ENCODE measurements around the gene CACFD1.

CACFD1 gene

DNA sequence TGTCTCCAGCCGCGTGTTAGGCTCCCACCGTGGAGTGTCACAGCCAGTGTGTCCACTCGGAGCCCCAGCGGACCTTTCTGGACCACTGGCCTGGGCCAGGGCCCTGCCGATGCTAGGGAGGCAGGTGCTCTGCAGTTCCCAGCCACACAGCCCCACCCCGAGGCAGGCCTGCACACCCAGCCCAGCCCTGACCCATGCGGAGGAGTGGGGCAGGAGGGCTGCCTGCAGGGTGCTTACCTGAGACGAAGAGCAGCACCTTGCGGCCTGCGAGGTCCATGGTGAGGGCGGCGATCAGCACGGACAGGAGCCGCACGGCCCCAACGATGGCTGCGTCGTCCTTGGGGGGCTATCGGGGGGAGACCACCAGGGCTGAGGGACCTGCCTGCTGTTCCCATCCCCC is 14.0 kb downstream of the CACFD1 start:
- Histone ChIP-seq H3K27me3 (ENCODE audit: insufficient read depth, low read length) (no peaks in the 10 kb centered on the region), H2AFZ (ENCODE audit: low read length, unreplicated experiment) (no peak overlapping the region), H3K4me3 (ENCODE audit: low read depth, low read length) (no peak overlapping the region), H3K79me2 (ENCODE audit: control insufficient read depth, insufficient read depth, low read length, unreplicated experiment) (peaks cover 24% of the 10 kb centered on the region), H3K27ac (ENCODE audit: low read depth, low read length) (no peak overlapping the region), H3K36me3 (ENCODE audit: insufficient read depth, low read length) (peaks cover 8% of the 10 kb centered on the region; the same call in 1 of the 2 replicates), H3K4me1 (ENCODE audit: control insufficient read depth, insufficient read depth, low read length, unreplicated experiment) (peaks cover 23% of the 10 kb centered on the region)

DNA sequence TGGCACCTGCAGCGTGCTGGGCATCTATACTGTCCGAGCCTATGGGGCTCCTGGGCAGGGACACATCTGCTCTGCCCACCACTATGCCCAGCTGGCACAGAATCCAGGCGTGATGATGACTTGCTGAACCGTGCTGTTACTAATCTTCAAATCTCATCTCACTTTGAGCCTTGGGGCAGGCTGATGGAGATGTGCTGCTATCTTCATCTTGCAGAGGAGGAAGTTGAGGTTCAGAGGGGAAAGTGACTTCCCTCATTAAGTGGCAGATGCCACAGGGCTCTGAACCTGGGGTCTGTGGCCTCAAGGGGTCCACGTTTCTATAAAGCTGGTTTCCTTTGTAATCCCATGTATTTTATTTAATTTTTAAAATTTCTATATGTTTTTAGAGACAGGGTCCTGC is 14.4 kb downstream of the CACFD1 start:
- Histone ChIP-seq H2AFZ (ENCODE audit: low read length, unreplicated experiment) (no peak overlapping the region), H3K27me3 (ENCODE audit: insufficient read depth, low read length) (no peaks in the 10 kb centered on the region), H3K36me3 (ENCODE audit: insufficient read depth, low read length) (peaks cover 8% of the 10 kb centered on the region; the same call in 1 of the 2 replicates), H3K4me3 (ENCODE audit: low read depth, low read length) (no peak overlapping the region), H3K4me1 (ENCODE audit: control insufficient read depth, insufficient read depth, low read length, unreplicated experiment) (peaks cover 23% of the 10 kb centered on the region), H3K27ac (ENCODE audit: low read depth, low read length) (no peak overlapping the region), H3K79me2 (ENCODE audit: control insufficient read depth, insufficient read depth, low read length, unreplicated experiment) (peaks cover 25% of the 10 kb centered on the region)

DNA sequence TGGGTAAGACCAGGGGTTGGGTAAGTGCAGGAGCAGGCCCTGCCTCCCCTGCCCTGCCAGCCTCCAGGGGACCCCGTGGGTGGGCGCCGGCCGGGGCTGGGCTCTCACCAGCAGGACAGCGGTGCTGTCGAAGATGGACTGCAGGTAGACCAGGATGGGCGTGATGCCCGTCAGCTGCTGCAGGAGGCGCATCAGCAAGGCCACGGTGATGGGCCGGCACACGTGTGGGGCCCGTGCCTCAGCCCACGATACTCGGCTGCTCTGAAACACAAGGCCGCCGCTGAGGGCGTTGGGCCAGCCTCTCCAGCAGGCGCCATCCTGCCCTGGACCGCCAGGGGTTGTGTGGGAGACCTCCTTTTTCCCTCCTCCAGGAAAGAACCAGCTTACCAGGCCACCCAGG is 15.1 kb downstream of the CACFD1 start:
- Histone ChIP-seq H3K27ac (ENCODE audit: low read depth, low read length) (no peak overlapping the region), H3K27me3 (ENCODE audit: insufficient read depth, low read length) (no peaks in the 10 kb centered on the region), H3K4me3 (ENCODE audit: low read depth, low read length) (no peak overlapping the region), H3K4me1 (ENCODE audit: control insufficient read depth, insufficient read depth, low read length, unreplicated experiment) (peaks cover 28% of the 10 kb centered on the region), H2AFZ (ENCODE audit: low read length, unreplicated experiment) (no peak overlapping the region), H3K36me3 (ENCODE audit: insufficient read depth, low read length) (peaks cover 8% of the 10 kb centered on the region; the same call in 1 of the 2 replicates), H3K79me2 (ENCODE audit: control insufficient read depth, insufficient read depth, low read length, unreplicated experiment) (peaks cover 25% of the 10 kb centered on the region)

DNA sequence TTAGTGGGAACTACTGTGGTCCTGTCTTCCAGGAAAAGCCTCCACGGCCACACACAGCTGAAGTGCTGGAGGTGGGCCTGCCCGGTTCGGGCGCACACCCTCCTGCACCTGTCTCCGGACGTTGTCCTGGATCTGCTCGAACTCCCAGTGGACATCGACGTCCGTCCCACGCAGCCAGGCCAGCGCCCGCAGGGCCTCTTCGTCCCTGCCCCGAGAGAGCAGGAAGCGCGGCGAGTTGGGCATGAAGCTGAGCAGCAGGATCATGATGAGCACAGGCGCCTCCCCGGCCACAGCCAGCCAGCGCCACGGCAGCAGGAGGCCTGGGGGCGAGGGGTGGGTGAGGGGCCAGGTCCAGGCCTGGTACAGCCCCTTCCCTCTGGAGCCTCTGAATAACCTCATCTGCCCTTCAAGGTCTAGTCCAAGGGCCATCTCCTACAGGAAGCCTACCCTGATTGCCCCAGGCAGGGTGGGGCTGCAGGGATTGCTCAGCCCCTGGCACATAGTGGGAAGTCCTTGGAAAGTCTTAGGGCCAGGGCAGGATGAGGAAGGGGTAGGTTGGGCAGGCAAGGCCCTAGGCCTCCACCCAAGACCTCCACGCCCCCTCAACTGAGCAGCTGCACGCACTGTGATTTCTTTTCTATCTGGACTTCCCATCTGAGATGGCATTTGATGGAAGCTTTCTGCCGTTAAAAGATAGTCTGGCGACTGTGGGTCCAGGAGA is 15.7 kb downstream of the CACFD1 start:
- peaks cover 28% of the 10 kb centered on the region for H3K4me1 ChIP-seq (ENCODE audit: control insufficient read depth, insufficient read depth, low read length, unreplicated experiment)
- H3K36me3 ChIP-seq (ENCODE audit: insufficient read depth, low read length), result peaks cover 8% of the 10 kb centered on the region; the same call in 1 of the 2 replicates
- H2AFZ ChIP-seq (ENCODE audit: low read length, unreplicated experiment), result no peak overlapping the region

DNA sequence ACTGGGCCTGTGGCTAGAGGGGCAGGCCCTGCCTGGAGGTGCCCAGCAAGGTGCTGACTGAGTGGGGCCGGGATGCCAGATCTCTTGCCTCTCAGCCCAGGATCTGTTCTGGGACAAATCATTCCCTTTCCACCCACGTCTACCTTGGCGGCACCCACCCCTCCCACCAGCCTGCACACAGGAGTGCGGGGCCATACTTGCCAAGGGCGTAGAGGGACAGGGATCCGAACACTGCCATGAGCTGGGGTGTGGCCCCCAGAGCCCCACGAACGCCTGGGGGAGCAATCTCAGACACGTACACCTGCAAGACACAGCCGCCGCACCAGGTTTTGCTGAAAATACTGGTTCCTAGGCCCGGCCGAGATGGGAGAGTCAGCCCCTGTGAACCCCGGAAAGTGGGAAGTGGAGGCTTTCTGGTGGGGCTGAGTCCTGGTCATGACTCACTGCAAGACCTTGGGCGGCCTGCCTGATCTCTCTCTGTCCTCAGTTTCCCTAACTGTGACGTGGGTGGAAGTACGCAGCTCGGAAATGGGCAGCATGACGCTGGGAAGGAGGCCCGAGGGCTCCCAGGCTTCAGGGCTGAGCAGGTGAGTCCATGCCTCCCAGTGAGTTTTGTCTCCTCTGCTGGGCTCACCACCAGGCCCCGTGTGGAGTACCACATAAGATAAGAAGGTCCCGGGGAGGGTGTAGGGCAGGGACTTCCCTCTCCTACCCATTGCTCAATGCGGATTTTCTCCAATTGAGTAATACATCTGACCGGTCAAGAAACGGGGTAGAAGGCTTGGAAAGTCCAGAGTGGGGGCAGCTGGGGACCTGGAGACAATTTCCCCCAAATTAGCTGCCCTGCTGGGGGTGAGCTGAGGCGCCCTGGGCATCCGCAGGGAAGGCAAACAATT is 16.5 kb downstream of the CACFD1 start:
- H3K36me3 ChIP-seq (ENCODE audit: insufficient read depth, low read length), result peaks cover 8% of the 10 kb centered on the region; the same call in 1 of the 2 replicates
- no peak overlapping the region for H3K4me3 ChIP-seq (ENCODE audit: low read depth, low read length)
- H3K4me1 ChIP-seq (ENCODE audit: control insufficient read depth, insufficient read depth, low read length, unreplicated experiment), result peaks cover 28% of the 10 kb centered on the region

More for the DNA sequence above, 15.7 kb downstream of the CACFD1 start:
- H3K4me3 ChIP-seq (ENCODE audit: low read depth, low read length), result no peak overlapping the region
- peaks cover 25% of the 10 kb centered on the region for H3K79me2 ChIP-seq (ENCODE audit: control insufficient read depth, insufficient read depth, low read length, unreplicated experiment)
- peak overlapping the region; percentile 38; the same call in 1 of the 2 replicates for H3K27ac ChIP-seq (ENCODE audit: low read depth, low read length)
- H3K27me3 ChIP-seq (ENCODE audit: insufficient read depth, low read length), result no peaks in the 10 kb centered on the region

DNA sequence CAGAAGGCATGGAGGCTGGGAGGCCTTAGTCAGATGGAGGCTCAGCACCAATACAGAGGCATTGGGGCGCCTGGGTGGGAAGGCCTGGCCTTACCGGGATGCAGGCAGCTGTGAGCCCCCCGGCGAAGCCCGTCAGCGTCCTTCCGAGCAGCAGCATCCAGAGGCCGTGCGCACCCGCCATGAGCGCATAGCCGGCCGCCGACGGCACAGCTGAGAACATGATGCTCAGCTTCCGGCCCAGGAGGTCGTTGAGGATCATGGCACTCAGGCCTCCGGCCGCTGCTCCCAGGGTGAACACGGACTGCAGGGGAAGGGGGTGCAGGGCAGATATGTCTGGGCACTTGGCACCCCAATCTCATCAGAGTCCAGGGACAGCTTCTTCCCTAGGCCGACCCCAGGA is 17.2 kb downstream of the CACFD1 start:
- H3K79me2 ChIP-seq (ENCODE audit: control insufficient read depth, insufficient read depth, low read length, unreplicated experiment), result peaks cover 25% of the 10 kb centered on the region
- peak overlapping the region; percentile 40; the same call in 1 of the 2 replicates for H3K27ac ChIP-seq (ENCODE audit: low read depth, low read length)
- H3K36me3 ChIP-seq (ENCODE audit: insufficient read depth, low read length), result peaks cover 8% of the 10 kb centered on the region; the same call in 1 of the 2 replicates
- peaks cover 28% of the 10 kb centered on the region for H3K4me1 ChIP-seq (ENCODE audit: control insufficient read depth, insufficient read depth, low read length, unreplicated experiment)
- H3K4me3 ChIP-seq (ENCODE audit: low read depth, low read length), result no peak overlapping the region
- H3K27me3 ChIP-seq (ENCODE audit: insufficient read depth, low read length), result no peaks in the 10 kb centered on the region
- H2AFZ ChIP-seq (ENCODE audit: low read length, unreplicated experiment), result no peak overlapping the region

More for the DNA sequence above, 16.5 kb downstream of the CACFD1 start:
- H3K27ac ChIP-seq (ENCODE audit: low read depth, low read length), result peak overlapping the region; percentile 40; the same call in 1 of the 2 replicates
- H3K27me3 ChIP-seq (ENCODE audit: insufficient read depth, low read length), result no peaks in the 10 kb centered on the region
- H2AFZ ChIP-seq (ENCODE audit: low read length, unreplicated experiment), result no peak overlapping the region
- peaks cover 25% of the 10 kb centered on the region for H3K79me2 ChIP-seq (ENCODE audit: control insufficient read depth, insufficient read depth, low read length, unreplicated experiment)

DNA sequence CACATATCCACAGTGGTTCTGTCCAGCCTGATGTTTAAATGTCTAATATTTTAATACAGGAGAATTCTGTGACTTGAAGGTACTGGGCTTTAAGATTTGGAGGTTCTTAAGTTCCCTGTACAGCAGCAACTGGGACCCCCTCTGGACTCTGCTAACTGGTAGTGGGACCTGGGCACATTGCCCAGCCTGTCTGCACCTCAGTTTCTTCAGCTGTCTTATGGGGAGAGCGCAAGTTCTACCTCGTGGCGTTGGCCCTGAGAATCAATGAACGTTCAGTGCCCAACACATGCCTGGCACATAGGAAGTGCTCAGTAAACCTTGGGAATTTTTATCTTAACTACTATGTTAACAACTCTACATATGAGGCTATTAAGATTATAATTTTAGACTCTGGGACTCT is 17.7 kb downstream of the CACFD1 start:
- Histone ChIP-seq H3K4me1 (ENCODE audit: control insufficient read depth, insufficient read depth, low read length, unreplicated experiment) (peaks cover 28% of the 10 kb centered on the region), H3K27me3 (ENCODE audit: insufficient read depth, low read length) (no peaks in the 10 kb centered on the region), H2AFZ (ENCODE audit: low read length, unreplicated experiment) (no peak overlapping the region), H3K27ac (ENCODE audit: low read depth, low read length) (peak overlapping the region; percentile 40; the same call in 1 of the 2 replicates), H3K79me2 (ENCODE audit: control insufficient read depth, insufficient read depth, low read length, unreplicated experiment) (peaks cover 25% of the 10 kb centered on the region), H3K4me3 (ENCODE audit: low read depth, low read length) (peak overlapping the region; percentile 89), H3K36me3 (ENCODE audit: insufficient read depth, low read length) (peaks cover 8% of the 10 kb centered on the region; the same call in 1 of the 2 replicates)

DNA sequence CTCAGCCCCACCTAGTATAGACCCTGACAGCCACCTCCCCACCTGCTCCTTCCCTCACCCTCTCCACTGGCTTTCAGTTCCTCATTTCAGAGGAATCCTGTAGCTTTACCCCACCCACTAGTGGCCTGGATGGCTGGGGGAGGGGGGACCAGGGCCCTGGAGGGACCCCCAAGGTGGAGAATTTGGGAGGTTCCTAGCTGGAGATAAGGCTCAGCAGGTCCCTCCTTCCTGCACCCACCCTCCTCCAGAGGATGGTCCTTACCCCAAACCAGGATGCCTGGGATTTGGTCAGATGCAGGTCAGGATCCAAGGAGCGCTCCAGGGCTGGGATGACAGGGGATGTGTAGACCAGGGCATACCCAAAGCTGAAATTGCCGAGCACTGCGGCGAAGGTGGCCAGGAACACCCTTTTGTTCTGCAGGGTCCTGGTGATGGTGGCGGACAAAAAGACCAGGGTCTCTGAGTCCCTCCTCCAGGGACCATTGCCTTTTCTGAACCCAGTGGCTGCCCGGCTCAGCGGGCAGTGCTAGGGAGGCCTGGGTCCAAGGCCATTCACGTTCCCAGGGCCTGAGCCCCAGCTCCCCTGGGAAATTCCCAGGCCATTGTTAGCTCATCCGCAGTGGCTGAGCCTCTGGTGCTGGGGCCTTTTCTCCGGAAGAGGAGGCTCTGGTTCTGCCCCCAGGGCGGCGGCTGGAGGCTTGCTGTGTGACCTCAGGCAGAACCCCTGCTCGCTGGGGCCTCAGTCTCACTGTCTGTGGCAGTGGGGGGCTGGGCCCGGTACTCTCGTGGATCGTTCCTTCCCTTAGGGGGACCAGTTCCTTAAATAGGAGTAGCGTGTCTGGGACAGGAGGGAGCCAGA is 18.4 kb downstream of the CACFD1 start:
- Histone ChIP-seq H3K79me2 (ENCODE audit: control insufficient read depth, insufficient read depth, low read length, unreplicated experiment) (peaks cover 25% of the 10 kb centered on the region), H3K27ac (ENCODE audit: low read depth, low read length) (peak overlapping the region; percentile 47; the same call in 1 of the 2 replicates), H3K4me3 (ENCODE audit: low read depth, low read length) (peak overlapping the region; percentile 89), H3K27me3 (ENCODE audit: insufficient read depth, low read length) (no peaks in the 10 kb centered on the region), H2AFZ (ENCODE audit: low read length, unreplicated experiment) (peak overlapping the region; percentile 87), H3K36me3 (ENCODE audit: insufficient read depth, low read length) (peaks cover 8% of the 10 kb centered on the region; the same call in 1 of the 2 replicates), H3K4me1 (ENCODE audit: control insufficient read depth, insufficient read depth, low read length, unreplicated experiment) (peaks cover 28% of the 10 kb centered on the region)

DNA sequence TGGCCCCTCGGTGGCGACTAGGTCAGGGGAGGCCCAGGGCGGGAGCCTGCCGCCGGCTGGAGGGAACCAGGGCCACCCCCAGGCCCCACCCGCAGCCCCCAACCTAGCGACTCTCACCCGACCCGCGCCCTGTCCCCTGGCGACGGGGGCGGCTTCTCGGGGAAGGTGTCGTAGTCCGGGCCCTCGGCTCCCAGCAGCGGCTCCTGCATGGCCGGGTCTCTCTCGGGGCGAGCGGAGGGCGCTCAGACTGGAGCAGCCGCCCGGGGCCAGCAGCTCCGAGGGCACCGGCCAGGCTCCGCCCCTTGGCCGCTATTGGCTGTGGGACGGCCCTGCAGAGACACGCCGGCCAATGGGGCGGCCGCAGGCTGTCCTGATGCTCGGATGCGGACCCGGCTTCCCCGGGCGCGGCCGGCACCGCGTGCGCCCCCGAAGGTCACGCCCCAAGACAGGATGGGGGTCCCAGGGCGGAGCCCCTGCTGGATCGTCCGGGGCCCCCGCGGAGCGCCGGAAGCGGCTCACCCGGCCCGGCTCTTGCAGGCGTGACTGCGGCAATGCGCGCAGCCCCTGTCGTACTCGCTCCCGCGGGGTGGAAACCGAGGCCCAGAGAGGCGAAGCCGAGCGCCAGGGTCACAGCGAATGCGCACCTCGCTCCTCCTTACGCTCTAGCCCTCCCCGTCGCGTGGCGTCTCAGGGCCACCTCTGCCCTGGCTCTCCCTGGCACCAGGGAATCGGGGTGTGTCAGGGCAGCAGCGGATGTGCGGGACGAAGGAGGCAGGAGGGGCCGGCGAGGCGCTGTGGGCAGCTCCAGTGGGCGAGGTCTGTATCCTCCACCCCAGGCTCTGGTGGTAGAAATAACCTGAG is 19.3 kb downstream of the CACFD1 start, which contains the start of gene SLC2A6:
TSS of gene SLC2A6 (minus strand) at position 249 of the 861 bp plus-strand sequence. CDS start at position 209, 40 bp downstream.
- peak within 1 kb of the TSS; percentile 87 for H2AFZ ChIP-seq (ENCODE audit: low read length, unreplicated experiment)
- H3K36me3 ChIP-seq (ENCODE audit: insufficient read depth, low read length), result peaks cover 4% of the 10 kb centered on the region; the same call in 1 of the 2 replicates
- peaks cover 25% of the 10 kb centered on the region for H3K79me2 ChIP-seq (ENCODE audit: control insufficient read depth, insufficient read depth, low read length, unreplicated experiment)
- peak within 1 kb of the TSS; percentile 89 for H3K4me3 ChIP-seq (ENCODE audit: low read depth, low read length)
- H3K27me3 ChIP-seq (ENCODE audit: insufficient read depth, low read length), result no peaks in the 10 kb centered on the region
- H3K4me1 ChIP-seq (ENCODE audit: control insufficient read depth, insufficient read depth, low read length, unreplicated experiment), result peaks cover 28% of the 10 kb centered on the region
- H3K27ac ChIP-seq (ENCODE audit: low read depth, low read length), result peak within 1 kb of the TSS; percentile 47; the same call in 1 of the 2 replicates

Data from ACC112 (cell line).